Kidney capillary endothelial cell (primary cell): ENCODE results near the gene PAX8.

Experiments used
- DNase-seq: peaks from one replicate; pipeline ENCODE4 v3.0.0-alpha.2; 2018; ENCODE audit warnings: low spot score

The PAX8 gene

DNA sequence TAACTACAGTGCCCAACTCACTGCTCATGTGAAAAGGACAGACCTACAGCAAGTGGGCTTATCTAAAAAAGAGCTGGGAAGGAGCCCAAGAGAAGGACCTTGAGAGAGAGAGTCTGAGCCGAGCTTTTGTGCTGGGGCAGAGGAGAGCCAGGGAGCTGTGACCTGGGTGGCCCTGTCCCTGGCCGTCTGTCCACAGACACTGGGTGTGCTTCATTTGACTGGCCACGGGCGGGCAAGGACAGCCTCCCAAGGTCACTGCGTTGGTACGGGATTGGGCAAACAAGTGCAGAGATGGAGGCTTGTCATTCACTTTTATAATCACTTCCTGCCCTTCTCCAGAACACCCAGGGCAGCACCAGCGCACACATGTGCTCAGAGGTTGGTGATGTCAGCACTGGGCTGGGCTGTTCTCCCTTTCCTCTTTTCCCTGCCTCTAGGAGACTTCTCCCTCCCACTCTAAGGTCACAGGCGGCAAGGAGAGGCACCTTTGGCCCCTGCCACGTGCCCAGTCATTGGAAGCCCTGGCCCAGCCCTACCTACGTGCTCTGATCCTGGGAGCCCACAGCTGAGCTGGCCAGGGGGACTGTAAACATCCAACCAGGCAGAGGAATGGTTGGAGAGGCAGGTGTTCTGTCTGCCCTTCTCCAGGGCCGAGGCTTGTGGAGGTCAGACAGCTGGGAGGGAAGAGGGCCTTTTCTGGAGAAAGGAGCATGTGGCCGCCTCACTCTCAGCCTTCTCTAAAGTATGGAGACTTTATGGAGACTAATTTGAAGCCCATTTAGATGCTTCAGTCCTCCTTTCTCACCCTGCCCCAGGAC lies 111.4 kb downstream of the PAX8 start:
- no peak for DNase-seq

DNA sequence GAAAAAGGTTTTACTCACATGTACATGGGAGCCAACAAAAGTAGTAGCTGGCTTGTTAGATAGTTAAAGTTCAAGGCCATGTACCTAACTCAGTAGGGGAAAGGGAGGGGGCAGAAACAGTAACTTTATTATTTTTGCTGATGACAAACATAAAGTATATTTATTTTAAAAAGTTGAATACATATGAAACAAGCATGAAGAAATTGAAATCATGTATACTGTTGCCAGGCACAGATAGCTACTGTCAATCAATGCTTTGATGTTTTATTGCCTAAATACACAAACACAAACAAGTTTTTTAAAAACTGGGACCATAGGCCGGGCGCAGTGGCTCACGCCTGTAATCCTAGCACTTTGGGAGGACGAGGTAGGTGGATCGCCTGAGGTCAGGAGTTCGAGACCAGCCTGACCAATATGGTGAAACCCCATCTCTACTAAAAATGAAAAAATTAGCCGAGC lies 112.5 kb downstream of the PAX8 start:
- no peak for DNase-seq
